Stimulated activated CD4-positive, alpha-beta T cell treated with anti-CD3 and anti-CD28 coated beads, Interleukin-2, amount 100 ng/mL, for 4 hours (primary cell): ENCODE data around the gene KPNA5.
"Not testable (repeated sequence)": the region's sequence is repeated elsewhere in the genome, so short reads cannot be mapped to it uniquely, and the experiment has no call there.

Experiments used
- DNase-seq: peaks from one replicate; pipeline ENCODE4 v3.0.0-alpha.2; 2020; ENCODE audit warnings: low read depth

KPNA5 gene

DNA sequence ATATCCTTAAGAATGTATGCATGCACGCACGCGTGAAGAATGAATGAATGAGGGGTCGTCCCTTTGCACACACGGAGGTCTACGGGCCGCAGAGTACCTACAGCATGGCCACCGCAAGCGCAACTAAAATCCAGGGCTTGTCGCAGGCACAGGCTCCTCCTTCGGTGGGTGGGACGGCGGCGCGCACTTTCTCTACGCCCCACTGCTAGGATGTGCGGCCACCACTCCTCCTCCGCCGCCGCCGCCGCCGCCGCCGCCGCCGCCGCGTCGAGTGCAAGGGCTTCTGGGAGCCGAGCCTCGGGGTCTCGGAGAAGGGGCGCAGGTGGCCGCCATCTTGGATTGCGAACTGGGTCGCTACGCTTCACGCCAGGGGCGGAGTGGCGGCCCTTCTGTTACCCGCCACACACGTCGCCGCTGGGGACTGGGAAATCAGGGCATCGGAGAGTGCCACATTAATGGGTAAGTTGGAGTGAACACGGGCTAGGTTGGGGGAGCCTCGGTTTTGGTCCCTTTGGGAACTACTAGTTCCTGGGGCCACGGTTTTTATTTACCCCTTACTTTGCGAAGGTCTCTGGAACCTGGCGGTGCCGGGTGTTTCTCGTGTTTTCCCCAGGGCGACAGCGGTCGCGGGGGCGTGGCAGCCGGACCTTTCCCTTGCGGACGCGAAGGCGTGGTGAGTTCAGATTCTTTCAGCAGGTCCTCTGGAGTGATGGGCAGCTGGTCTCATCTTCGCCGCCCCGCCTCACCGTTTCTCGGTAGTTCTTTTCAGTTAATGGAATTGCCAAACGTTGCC, at the start of gene KPNA5:
KPNA5 (plus strand) TSS at position 332 of the 793 bp plus-strand sequence; CDS start at position 456, 124 bp downstream.
- DNase-seq = peak; percentile 87

DNA sequence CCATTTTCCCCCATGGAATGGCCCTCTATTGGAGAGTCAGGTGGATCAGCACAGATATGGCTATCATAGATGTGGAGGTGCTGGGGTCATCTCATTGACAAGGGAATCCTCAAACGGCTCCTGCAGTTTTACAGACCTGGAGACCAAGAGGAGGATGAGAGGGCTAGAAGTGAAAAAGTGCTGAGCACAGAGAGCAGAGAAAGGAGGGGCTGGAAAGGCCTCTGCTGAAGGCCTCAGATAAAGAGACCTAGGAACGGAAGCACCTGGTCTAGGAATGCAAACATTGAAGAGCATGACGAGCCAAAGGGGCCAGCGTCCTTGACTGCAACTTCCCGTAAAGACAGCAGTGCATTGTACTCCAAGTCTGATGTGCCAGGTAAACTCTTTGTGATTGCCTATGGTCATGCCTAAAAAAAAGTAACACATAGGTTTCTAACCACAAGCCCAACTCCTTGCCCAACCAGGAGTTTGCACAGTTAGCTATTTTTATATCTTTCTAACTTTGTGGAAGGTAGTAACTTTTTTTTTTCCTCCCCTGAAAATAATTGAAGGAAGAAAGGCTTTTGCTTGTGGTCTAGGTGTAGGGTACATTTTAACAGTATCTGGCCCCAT, 49.5 kb upstream of the KPNA5 start:
- DNase-seq = no peak

DNA sequence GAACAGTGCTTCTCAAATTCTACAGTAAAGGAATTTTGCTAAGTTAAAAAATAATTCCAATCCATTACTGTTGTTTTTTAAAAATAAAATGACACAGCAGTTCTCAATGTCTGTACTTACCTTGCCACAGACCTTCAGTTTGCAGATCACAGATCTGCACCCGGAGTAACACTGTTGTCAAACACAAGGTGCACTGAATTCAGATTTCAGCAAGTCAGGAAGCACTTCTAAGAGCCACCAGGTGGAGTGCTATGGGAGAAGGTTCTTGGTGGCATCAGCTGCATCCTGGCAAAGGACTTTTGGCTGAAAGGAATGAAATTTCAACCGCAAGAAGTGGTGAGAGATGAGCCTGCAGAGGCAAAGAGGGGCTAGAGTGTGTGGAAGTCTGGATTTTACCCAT, 47.3 kb upstream of the KPNA5 start:
- DNase-seq = no peak

DNA sequence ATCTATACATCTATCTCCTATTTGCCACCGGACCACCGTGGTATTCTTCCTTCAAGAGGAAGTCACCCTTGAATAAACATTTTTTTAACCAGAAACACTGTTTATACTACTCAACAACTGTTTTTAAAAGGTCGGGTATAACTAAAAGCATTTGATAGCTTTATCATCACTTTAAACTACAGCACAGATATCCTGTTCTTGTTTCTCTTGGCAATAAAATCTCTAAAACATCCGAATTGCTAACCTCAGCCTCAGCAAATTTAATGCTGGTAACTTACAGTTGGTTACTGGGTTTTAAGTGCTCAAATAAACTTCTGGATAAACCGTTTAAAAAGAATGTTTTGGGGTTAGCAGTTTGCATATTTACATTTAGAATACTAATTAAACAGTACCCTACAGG, 32.9 kb upstream of the KPNA5 start:
- DNase-seq = no peak

DNA sequence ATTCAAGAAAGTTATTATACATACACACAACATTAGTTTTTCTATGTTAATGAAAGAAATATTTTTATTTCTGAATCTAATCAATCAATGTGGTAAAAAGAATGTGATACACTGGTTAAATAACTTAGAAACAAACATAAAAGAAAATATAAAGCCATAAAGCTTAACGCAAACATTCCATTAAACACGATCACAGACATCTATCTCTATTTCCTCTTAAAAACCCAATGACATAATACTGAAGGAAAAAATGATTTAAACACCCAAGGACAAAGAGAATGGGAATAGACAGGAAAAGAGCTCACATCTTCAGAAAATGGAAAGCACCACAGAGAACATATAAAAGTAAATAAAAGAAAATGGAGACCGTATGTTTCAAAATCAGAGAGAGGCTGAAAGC, 31.9 kb upstream of the KPNA5 start:
- no peak for DNase-seq

DNA sequence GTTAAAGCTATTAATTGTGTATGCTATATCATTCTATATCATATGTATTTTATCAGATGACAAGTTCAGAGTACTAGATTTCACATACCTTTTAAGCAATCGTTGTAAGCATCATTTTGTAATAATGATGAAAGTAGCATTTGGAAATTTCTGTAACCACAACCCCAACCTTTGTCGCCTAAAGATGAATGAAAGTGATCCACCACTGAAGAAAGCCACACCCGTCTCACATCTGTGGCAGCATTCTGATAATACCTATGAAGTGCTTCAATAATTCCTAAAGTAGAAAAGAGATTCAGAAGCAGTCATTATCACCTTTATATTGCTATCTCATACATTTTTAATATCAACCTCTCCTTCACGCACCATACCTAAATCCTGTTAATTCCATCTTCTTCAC, 29.1 kb upstream of the KPNA5 start:
- no peak for DNase-seq

DNA sequence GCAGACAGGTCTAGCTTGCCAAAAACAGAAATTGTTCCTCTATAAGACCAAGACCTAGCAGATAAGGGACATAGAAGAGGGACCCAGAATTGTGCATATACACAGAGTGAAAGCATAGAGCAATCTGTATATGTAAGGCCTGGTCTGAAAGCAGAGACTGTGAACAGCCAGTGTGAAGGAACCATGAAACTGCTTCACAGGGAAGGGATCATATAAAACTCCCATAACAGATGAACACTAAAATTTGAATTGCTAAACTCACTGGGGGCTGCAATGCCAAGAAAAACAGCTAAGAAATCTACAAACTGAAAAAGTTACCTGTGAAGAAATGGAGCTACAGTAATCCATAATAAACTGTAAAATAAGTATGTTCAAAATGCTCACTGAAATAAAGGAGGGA, 19.4 kb upstream of the KPNA5 start:
- no peak for DNase-seq

DNA sequence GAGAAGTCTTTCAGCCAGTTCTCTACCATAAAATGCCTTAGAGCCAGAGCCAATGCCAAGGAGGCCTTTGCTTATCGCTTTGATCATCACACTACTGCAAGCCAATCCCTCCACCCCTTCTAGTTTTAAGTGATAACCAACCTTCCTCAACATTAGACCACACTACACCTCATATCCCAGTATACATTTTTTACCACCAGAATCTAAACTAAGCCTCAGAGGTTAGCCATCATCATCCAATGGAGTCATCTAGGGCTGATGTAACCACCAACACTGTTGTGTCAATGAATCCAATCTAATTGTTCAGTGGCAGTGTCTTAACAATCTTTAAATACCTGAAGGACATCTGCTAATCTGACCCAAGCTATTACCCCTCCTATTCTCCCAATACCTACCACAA, 18.8 kb upstream of the KPNA5 start:
- no peak for DNase-seq

DNA sequence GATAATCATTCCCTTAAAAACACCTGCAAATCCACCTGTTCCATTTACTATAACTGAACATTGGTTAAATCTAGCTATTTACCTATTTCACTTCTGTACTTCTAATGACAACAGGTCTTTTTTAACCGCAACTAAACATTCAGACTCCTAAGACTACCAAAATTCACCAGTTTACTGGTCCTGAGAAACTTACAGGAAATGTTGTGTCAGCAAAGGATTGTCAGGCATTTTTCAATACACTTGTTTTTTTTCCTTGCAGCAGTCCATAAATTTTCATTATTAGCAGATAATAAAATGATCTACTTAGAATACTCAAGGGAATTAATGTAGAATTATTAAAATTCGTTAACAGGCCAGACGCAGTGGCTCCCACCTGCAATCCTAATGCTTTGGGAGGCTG, 17.7 kb upstream of the KPNA5 start:
- no peak for DNase-seq

DNA sequence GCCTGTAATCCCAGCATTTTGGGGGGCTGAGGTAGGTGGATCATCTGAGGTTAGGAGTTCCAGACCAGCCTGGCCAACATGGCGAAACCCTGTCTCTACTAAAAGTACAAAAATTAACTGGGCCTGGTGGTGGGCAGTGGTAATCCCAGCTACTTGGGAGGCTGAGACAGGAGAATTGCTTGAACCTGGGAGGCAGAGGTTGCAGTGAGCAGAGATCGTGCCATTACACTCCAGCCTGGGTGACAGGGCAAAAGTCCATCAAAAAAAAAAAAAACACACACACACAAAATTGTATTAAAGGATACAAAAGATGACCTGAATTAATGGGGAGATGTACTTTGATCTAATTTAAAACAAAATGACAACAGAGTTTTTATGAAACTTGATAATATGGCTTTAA, 16.8 kb upstream of the KPNA5 start:
- not testable (repeated sequence) for DNase-seq

DNA sequence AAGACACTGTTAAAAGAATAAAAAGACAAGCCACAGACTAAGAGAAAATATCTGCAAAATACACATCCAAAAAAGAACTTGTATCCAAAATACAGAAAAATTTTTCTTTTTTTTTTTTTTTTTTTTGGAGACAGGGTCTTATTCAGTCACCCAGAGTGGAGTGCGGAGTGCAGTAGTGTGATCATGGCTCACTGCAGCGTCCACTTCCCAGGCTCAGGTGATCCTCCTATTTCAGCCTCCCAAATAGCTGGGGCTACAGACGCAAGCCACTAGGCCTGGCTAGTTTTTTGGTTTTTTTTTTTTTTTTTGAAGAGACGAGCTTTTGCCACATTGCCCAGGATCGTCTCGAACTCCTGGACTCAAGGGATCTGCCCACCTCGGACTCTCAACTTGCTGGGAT, 15.5 kb upstream of the KPNA5 start:
- no peak for DNase-seq

DNA sequence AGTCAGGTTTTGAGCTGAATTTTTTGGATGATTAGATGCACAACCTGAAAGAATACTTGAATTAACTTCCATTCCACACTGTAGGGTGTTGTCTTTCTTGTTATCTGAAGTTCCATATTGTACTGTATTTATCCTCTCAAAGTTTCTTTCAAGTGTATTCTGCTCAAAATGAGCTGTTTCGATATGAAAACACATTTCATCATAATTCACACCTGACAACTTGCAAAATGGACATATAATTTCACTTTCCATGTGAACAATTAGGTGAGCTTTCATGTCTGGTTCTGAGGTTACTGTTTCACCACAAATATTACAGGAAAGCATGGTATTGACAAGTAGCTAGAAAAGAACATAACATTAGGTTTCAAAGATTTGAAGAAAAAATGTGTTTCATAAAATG, 14.1 kb upstream of the KPNA5 start:
- DNase-seq = no peak

DNA sequence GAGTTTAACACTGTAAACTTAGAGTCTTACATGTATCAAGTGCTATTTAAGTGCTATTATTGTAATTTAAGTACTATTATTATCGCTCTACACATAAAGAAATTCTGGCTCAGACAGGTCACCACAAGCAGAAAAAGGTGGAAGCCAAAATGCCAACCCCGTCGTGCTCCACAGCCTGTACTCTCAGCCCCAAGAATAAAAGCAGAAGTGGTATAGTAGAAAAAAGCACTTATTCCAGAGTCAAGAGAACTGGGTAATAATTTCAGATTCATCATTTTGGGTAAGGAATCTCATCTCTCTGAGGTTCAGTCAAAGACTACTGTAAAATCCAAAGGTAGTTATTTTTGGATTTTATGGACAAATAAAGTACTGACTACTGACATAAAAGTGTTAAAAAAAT, 13.4 kb upstream of the KPNA5 start:
- DNase-seq = no peak

DNA sequence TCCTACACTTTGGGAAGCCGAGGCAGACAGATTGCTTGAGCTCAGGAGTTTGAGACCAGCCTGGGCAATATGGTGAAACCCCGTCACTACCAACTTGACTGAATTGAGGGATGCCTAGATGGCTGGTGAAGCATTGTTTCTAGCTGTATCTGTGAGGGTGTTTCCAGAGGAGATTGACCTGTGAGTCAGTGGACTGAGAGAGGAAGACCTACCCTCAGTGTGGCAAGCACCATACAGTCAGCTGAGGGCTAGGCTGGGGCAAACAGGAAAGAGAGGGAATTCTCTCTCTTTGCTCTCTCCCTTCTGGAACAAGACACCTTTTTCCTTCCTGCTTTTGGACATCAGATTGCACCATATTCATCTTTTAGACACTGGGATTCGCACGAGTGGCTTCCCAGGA, 8.7 kb upstream of the KPNA5 start:
- DNase-seq = no peak

DNA sequence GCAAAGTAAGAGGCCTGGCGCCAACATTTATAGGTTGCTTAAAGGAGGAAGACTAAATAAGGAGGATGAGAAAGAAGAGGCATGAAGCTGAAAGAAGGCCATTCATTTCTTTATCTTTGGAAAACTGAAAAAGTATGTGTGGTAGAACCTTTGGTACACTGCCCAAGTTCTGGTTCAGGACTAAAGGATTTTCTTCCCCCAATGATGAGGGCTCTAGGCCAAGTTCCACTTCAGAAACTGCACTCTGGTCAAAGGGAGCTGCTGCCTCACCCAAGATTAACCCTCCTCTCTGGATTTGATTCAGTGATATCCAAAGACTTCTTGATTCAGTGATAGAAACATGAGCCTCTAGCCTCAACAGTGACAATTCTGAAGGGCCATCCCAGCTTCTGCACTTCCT, 5.0 kb upstream of the KPNA5 start:
- DNase-seq = no peak

DNA sequence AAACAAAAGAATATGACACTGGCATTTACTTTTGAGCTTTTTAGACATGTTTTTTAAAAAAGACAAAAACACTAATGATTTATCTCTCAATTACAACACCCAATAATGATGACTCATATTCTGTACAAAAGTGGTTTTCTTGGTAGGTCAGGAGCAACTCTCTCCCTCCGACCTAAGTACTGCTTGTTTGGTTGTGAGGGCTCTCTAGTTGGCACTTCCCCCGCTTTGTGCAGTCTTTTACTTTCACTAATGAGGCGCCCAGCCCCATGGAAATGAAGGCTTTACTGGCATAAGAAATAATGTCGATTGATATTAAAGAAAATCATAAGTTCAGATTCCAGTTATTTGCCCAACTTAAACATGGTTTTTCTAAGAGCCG, 1.3 kb downstream of the KPNA5 start:
- DNase-seq = peak; percentile 41

DNA sequence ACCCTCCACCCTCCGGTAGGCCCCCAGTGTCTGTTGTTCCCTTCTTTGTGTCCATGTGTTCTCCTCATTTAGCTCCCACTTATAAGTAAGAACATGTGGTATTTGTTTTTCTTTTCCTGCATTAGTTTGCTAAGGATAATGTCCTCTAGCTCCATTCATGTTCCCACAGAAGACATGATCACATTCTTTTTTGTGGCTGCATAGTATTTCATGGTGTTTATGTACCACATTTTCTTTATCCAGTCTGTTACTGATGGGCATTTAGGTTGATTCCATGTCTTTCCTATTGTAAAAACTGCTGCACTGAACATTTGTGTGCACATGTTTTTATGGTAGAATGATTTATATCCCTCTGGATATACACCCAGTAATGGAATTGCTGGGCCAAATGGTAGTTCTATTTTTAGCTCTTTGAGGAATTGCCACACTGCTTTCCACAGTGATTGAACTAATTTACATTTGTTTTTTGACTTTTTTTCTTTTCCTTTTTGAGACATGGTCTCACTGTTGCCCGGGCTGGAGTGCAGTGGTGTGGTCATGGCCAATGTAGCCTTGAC, 4.5 kb downstream of the KPNA5 start:
- no peak for DNase-seq

DNA sequence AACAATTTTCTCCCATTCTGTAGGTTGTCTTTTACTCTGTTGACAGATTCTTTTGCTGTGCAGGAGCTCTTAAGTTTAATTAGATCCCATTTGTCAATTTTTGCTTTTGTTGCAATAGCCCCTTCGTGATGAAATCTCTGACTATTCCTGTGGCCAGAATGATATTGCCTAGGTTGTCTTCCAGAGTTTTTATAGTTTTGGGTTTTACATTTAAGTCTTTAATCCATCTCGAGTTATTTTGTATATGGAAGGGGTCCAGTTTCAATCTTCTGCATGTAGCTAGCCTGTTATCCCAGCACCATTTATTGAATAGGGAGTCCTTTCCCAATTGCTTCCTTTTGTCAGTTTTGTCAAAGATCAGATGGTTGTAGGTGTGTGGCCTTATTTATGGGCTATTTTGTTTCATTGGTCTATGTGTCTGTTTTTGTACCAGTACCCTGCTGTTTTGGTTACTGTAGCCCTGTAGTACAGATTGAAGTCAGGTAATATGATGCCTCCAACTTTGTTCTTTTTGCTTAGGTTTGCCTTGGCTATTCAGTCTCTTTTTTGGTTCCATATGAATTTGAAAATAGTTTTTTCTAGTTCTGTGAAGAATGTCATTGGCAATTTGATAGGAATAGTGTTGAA, 5.6 kb downstream of the KPNA5 start:
- not testable (repeated sequence) for DNase-seq

DNA sequence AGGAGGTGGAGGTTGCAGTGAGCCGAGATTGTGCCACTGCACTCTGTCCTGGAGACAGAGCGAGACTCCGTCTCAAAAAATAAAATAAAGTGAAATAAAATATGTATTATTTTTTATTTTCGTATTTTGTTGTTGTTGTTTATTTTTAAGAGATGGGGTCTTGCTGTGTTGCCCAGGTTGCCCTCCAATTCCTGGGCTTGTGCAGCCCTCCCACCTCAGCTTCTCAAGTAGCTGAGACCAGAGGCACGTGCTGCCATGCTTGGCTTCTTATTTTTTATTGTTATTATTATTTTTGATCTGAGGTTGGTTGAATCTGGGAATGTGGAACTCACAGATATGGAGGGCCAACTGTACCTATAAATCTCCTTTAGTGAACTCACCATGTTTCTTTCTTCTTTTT, 10.1 kb downstream of the KPNA5 start:
- no peak for DNase-seq

DNA sequence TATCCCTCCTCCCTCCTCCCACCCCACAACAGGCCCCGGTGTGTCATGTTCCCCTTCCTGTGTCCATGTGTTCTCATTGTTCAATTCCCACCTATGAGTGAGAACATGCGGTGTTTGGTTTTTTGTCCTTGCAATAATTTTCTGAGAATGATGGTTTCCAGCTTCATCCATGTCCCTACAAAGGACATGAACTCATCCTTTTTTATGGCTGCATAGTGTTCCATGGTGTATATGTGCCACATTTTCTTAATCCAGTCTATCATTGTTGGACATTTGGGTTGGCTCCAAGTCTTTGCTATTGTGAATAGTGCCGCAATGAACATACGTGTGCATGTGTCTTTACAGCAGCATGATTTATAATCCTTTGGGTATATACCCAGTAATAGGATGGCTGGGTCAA, 11.9 kb downstream of the KPNA5 start:
- DNase-seq = not testable (repeated sequence)

DNA sequence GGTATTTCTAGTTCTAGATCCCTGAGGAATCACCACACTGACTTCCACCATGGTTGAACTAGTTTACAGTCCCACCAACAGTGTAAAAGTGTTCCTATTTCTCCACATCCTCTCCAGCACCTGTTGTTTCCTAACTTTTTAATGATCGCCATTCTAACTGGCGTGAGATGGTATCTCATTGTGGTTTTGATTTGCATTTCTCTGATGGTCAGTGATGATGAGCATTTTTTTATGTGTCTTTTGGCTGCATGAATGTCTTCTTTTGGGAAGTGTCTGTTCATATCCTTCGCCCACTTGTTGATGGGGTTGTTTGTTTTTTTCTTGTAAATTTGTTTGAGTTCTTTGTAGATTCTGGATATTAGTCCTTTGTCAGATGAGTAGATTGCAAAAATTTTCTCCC, 12.3 kb downstream of the KPNA5 start:
- not testable (repeated sequence) for DNase-seq

DNA sequence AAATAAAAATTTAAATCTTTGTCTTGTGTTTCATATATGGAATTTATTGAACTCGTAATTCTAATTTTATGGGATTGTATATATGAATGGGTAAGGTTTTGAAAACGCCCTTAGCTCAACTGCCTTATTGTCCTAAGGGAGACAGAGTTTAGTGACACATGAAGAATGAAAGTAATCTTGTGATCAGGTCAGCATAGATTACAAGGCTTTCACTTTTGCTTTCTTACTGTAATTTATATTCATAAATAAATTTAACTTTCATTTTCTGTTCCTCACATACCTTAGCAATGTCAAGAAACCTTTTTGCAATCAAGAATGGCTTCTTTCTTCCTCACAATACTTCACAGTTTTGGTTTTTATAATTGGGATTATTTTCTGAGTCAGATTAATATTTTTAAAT, 14.4 kb downstream of the KPNA5 start:
- no peak for DNase-seq

DNA sequence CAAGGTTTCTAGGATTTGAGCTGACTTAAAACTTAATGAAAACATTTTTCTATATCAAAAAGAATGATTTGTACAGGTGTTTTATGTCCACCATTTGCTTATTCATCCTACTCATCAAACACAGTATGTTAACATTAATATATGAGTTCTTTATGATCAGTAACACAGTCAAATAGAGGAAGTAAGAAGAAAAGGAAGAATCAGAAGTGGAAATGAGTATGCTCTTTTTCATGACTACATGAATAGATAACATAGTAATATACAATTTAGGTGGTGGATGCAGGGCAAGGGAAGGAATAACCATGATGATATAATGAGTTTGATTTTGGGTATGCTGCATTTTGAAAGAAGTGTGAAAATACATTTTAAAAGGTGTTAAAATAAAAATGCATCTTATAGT, 16.5 kb downstream of the KPNA5 start:
- no peak for DNase-seq
